Right renal pelvis (tissue), 4 donors: ENCODE data around the gene SLC15A2. TPM values are rescaled to one million over a fixed set of nuclear protein-coding genes. Genes with fewer than 3 reads are reported as not detected.
A peak's percentile ranks its signal among the peaks of the same experiment; 100 is the strongest.
"Not testable (repeated sequence)": the region's sequence is repeated elsewhere in the genome, so short reads cannot be mapped to it uniquely, and the experiment has no call there.

ENCODE experiments used
- DNase-seq, 4 donors: peaks; one replicate each; pipeline ENCODE4 v3.0.0-alpha.2; 2013; ENCODE audit warnings: low read depth in 4 of 4, low spot score in 3 of 4, missing footprints in 1 of 4
- polyA plus RNA-seq, 4 donors: library from polyadenylated mRNA; unstranded; fragments of 120-200 nt; gene quantifications; one replicate each; pipeline ENCODE4 v1.2.1, GENCODE V29; 2013; ENCODE audit not compliant: insufficient read length in 4 of 4

Gene SLC15A2
- polyA plus RNA-seq = 10 to 100 TPM in 2 of 4 donors, 1 to 10 TPM in 2; 9.5 to 15.5 (median 11.7) TPM

- DNase-seq = no peak
Observed at GRCh38 chr3:121894301-121894990, at the start of gene SLC15A2. Gene SLC15A2, plus strand, starts transcription at chr3:121894401. Its CDS starts 76 bp downstream, at chr3:121894477.

GRCh38 chr3:121844892-121845291, 49.3 kb upstream of the SLC15A2 start:
- DNase-seq = no peak

GRCh38 chr3:121852256-121852655, 41.9 kb upstream of the SLC15A2 start:
- no peak for DNase-seq

- DNase-seq = peak in 1 of 4 donors; percentile 1
Observed at GRCh38 chr3:121855555-121855954, 38.6 kb upstream of the SLC15A2 start.

- DNase-seq = not testable (repeated sequence)
Observed at GRCh38 chr3:121857778-121858177, 36.4 kb upstream of the SLC15A2 start.

GRCh38 chr3:121863247-121863646, 31.0 kb upstream of the SLC15A2 start:
- DNase-seq = not testable (repeated sequence)

- no peak for DNase-seq
Observed at GRCh38 chr3:121863801-121864200, 30.4 kb upstream of the SLC15A2 start.

- no peak for DNase-seq
Observed at GRCh38 chr3:121869736-121870135, 24.5 kb upstream of the SLC15A2 start.

GRCh38 chr3:121870717-121871116, 23.5 kb upstream of the SLC15A2 start:
- no peak for DNase-seq

GRCh38 chr3:121871430-121871829, 22.8 kb upstream of the SLC15A2 start:
- DNase-seq = no peak

GRCh38 chr3:121878411-121878810, 15.8 kb upstream of the SLC15A2 start:
- DNase-seq = no peak

GRCh38 chr3:121883507-121883906, 10.7 kb upstream of the SLC15A2 start:
- no peak for DNase-seq

- DNase-seq = no peak
Observed at GRCh38 chr3:121885386-121885785, 8.8 kb upstream of the SLC15A2 start.

GRCh38 chr3:121895121-121895520, 920 bp downstream of the SLC15A2 start:
- DNase-seq = no peak

- no peak for DNase-seq
Observed at GRCh38 chr3:121895736-121896135, 1.5 kb downstream of the SLC15A2 start.

GRCh38 chr3:121896823-121897222, 2.6 kb downstream of the SLC15A2 start:
- no peak for DNase-seq

- DNase-seq = no peak
Observed at GRCh38 chr3:121897296-121897695, 3.1 kb downstream of the SLC15A2 start.

GRCh38 chr3:121913305-121913990, 19.2 kb downstream of the SLC15A2 start:
- DNase-seq = no peak

GRCh38 chr3:121914081-121914998, 20.1 kb downstream of the SLC15A2 start:
- DNase-seq = no peak

GRCh38 chr3:121916189-121916588, 22.0 kb downstream of the SLC15A2 start:
- DNase-seq = no peak
